GM23338 (cell line): ENCODE measurements around the gene PYCR2.

Experiments used
- CREB1 ChIP-seq: fragments of 250-450 bp; sonication (Bioruptor Pico); IDR thresholded peaks from 2 replicates; pipeline ENCODE4 v1.5.0; 2020; ENCODE audit warnings: low read depth, mild to moderate bottlenecking, moderate library complexity
- CTCF ChIP-seq, 2 experiments: fragments of 200-600 bp in 1 of 2; sonication (generic) in 1 of 2; conservative IDR thresholded peaks; 2 replicates each; pipeline versions ENCODE4 v1.5.1 to v1.6.1; 2016 to 2017; ENCODE audit warnings: antibody characterized with exemption in 2 of 2, low read depth in 2 of 2, mild to moderate bottlenecking in 2 of 2, moderate library complexity in 1 of 2
- ETS1 ChIP-seq: IDR thresholded peaks from 2 replicates; pipeline ENCODE4 v1.6.1; 2016; ENCODE audit warnings: antibody characterized with exemption
- EZH2 ChIP-seq: fragments of 200-600 bp; sonication (generic); IDR thresholded peaks from one replicate; pipeline ENCODE4 v1.8.0; 2017; ENCODE audit warnings: antibody characterized with exemption, mild to moderate bottlenecking, low read depth; ENCODE audit not compliant: unreplicated experiment
- EZH2phosphoT487 ChIP-seq: fragments of 200-600 bp; sonication (generic); IDR thresholded peaks from one replicate; pipeline ENCODE4 v1.8.1; 2018; ENCODE audit warnings: antibody characterized with exemption; ENCODE audit not compliant: unreplicated experiment
- JUNB ChIP-seq: IDR thresholded peaks from one replicate; pipeline ENCODE4 v1.6.1; 2016; ENCODE audit warnings: antibody characterized with exemption; ENCODE audit not compliant: unreplicated experiment
- NANOG ChIP-seq: IDR thresholded peaks from 2 replicates; pipeline ENCODE4 v1.6.1; 2016; ENCODE audit warnings: antibody characterized with exemption, borderline replicate concordance
- POLR2AphosphoS5 ChIP-seq: IDR thresholded peaks from 2 replicates; pipeline ENCODE4 v1.6.1; 2016; ENCODE audit warnings: antibody characterized with exemption, low read depth
- REST ChIP-seq: IDR thresholded peaks from one replicate; pipeline ENCODE4 v1.6.1; 2018; ENCODE audit warnings: antibody characterized with exemption; ENCODE audit not compliant: unreplicated experiment
- STAT1 ChIP-seq: IDR thresholded peaks from one replicate; pipeline ENCODE4 v1.6.1; 2016; ENCODE audit warnings: antibody characterized with exemption; ENCODE audit not compliant: unreplicated experiment
- ZNF114 ChIP-seq: fragments of 250-450 bp; sonication (Bioruptor Pico); IDR thresholded peaks from 2 replicates; pipeline ENCODE4 v1.5.0; 2020; ENCODE audit warnings: mild to moderate bottlenecking, moderate library complexity
- ZNF331 ChIP-seq: fragments of 250-450 bp; sonication (Bioruptor Pico); IDR thresholded peaks from 2 replicates; pipeline ENCODE4 v1.5.0; 2020; ENCODE audit warnings: low read depth, mild to moderate bottlenecking, moderate library complexity

- no peak for TF ChIP-seq CTCF (conservative IDR thresholded peaks at IDR 0.05; ENCODE audit: low read depth in 2 of 2)
- no peak for TF ChIP-seq EZH2phosphoT487
- TF ChIP-seq CREB1, result peak; percentile 50
- peak; percentile 72 for TF ChIP-seq ETS1
- no peak for TF ChIP-seq EZH2
- peak; percentile 28; the same call in 1 of the 2 replicates for TF ChIP-seq POLR2AphosphoS5
- TF ChIP-seq REST, result peak; percentile 26
- no peak for TF ChIP-seq JUNB
- no peak; the same call in 1 of the 2 replicates for TF ChIP-seq ZNF331 (CRISPR knock-in tag)
- TF ChIP-seq ZNF114 (CRISPR knock-in tag), result 0 out of 2 replicates have a peak, but pooled peaks have one; percentile 59
- TF ChIP-seq STAT1, result no peak
- peak; percentile 98 for TF ChIP-seq NANOG
Measured at GRCh38 chr1:225899044-225899925, 24.8 kb downstream of the PYCR2 start.
